Head of caudate nucleus (tissue), 42 donors: ENCODE results near the gene PROX2.

Source experiments
- DNase-seq, 42 donors: peaks; one replicate each; pipeline versions ENCODE4 v3.0.0 to v3.0.0-alpha.2; 2020 to 2021; ENCODE audit warnings: mixed read lengths in 7 of 42
- intact Hi-C: fragments of 100-400 bp; cut with DNase I; formaldehyde crosslinking; loops from one replicate; pipeline ENCODE4 v1.15.0; 2022

The PROX2 gene

DNA sequence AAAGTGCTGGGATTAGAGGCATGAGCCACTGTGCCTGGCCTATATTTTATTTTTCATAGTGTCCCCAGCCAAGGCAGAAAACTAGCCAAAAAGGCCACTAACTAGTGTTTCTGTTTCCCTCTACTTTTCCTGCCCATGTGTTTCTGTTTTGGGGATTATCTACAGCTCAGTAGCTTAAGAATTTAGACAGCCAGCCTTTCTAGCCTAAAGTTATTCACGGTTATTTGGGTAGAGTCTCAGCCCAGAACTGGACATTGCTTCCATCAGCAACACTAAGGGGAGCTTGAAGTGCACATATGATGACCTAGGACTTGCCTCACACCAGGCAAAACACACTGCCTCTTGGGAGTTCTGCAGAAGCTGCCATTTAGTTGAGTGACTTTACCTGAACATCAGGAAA is 17.9 kb downstream of the PROX2 start:
- intact Hi-C loops = no loop called here
- DNase-seq = no peak

DNA sequence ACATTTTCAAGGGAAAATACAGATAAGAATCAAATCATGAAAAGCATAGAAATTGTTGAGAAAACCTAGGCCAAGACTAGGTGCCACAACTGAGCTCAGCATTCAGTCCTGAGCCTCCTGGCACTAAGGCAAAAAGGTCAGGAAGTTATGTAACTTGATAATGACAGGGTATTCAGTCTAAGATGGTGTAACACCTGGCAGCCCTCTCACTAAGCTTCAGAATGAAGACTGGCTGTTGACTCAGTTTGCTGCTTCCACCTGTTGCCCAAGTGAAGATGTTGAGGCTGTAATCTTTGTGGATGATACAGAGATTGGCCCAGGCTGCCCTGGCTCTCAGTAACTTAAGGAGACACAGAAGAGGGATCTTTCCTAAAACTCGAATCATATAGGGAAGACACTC is 19.6 kb downstream of the PROX2 start:
- intact Hi-C loops = no loop called here
- no peak for DNase-seq

DNA sequence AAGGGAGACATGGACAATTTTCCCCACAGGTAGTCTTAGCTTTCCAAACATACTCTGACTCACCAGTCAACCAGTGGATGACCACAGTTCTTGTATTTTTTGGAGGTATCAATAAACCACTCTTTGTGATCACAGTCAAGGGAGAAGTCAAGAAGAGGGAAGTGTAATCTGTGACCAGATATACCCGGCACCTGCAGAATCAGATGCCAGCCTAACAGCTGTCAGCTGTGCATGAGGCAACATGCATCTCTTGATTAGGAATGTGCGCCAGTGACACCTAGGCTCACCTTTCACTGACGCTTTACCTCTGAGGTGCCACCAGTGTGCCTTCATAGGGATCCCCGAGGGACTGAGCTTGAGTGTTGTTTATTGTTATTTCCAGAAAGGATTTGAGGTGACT is 20.0 kb downstream of the PROX2 start:
- no peak for DNase-seq
- intact Hi-C loops = no loop called here

DNA sequence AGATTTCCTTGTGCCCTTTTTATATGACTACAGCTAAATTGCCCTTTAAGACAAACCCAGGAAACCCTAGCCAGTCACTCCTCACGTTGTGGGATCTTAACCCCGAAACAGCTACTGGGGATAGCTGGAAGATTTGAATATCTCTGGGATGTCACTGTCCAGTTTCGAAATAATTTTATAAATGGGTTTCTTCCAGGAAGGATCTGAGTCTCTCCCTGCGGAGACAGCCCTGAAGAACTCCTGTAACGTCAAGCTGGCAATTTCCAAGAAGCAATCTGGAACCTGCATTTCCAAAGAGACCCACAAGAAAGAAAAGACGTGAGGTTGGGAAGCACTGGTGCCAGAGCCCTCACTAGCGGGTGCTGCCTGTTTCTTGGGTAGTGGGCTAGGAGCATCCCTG is 20.9 kb downstream of the PROX2 start:
- DNase-seq = no peak
- intact Hi-C loops = no loop called here

DNA sequence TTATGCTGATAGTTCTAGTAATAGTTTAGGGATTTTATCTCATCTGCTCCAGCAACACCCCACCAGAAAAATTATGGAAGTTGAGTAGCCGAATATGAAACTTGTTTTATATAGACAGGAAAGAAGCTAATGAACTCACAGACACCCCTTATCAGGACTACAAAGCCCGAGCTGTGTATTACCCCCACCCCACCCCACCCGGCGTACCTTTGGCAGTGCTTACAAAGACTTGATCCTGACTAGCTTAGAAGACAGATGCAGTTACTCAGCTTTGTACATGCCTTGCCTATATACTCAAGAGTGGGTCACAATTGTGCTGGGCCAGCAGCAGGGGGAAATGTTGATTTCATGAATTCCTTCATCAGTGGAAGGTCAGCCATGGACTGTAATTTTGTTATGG is 22.4 kb downstream of the PROX2 start:
- intact Hi-C loops = no loop called here
- DNase-seq = no peak

DNA sequence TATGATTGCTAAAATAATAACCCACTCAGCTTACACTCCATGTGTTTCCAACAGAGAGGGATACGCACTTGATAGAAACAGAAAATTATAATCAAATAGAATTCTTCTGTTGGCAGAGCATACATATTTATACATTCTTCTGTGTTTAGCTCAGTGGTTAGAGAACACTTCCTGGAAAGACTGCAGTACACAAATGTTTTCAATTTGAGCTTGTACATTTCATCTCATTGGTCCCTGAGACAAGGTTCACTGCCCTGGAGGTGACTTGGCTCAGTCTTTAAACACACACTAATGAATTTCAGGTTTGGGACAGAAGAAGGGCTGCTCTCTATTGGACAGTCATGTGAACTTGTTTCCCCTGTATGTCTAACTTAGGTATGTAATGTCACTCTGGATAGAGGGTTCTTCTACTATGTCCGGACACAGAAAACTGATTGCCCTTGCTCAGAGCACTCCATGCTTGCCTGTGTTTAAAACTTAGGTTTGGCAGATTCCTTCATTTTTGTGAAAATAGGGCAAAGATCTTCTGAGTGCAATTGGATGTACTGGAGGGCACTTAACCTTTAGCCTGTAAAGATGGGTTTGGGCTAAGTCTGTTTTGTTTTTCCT is 22.9 kb downstream of the PROX2 start:
- intact Hi-C loops = no loop called here
- DNase-seq = no peak

DNA sequence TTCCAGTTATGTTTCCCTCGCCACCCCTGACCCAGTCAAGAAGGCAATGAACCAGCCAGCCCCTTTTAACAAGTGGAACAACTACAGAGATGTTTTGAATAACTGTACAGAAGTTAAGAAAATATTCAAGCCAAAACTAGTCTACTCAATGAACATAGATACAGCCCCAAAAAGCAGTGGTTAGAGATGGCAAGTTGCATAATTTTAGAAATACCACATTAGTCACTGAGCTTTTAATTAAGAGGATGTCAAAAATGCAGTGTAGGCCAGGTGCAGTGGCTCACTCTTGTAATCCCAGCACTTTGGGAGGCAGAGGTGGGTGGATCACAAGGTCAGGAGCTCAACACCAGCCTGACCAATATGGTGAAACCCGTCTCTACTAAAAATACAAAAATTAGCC is 27.2 kb downstream of the PROX2 start:
- no peak for DNase-seq
- intact Hi-C loops = no loop called here

DNA sequence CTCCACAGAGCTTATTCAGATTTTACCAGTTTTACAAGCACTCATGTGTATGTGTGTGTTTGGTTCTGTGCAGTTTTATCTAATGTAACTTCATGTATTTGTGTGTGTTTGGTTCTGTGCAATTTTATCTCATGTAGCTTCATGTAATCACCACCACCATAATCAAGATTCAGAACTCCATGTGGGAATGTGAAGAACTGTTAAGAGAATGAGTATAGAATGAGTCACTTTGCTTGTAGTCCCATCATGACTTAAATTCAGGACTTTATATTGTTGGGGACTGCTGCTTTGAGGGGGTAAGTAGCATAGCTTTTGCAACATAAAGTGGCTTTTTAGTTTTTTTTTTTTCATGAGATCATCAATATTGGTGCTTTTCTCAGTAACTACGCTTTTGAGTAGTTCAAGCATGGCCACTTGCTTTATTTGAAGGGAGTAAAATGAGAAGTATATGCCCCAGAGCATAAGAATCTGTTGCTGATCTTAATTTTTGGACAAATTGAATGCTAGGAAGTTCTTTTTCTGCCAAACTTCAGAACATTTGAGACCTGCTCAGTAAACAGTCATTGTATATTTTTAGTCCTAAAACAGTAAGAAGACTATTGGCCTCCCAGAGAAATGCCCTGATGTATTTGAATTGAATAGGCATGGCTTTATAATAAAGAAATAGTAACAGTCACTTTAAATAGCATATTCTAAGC is 28.8 kb downstream of the PROX2 start:
- no peak for DNase-seq
- intact Hi-C loops = no loop called here

DNA sequence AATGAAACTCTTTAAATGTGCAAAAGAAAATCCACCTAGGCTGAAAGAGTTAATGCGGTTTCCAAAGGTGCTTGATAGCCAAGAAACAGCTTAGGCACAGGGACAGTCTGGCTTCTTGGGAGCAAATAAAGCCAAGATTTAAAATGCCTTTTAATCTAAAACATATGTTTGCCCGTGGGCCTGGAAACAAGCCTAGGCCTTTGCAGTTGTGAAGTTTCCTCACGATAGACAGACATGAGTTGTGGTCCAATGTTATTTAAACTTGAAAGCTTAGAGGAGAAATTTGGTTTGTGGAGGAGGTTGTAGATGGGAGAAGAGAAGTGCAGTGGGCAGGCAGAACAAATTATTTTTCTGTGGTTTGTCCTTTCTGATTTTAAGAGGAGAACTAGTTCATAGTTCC is 29.8 kb downstream of the PROX2 start:
- intact Hi-C loops = no loop called here
- DNase-seq = no peak

DNA sequence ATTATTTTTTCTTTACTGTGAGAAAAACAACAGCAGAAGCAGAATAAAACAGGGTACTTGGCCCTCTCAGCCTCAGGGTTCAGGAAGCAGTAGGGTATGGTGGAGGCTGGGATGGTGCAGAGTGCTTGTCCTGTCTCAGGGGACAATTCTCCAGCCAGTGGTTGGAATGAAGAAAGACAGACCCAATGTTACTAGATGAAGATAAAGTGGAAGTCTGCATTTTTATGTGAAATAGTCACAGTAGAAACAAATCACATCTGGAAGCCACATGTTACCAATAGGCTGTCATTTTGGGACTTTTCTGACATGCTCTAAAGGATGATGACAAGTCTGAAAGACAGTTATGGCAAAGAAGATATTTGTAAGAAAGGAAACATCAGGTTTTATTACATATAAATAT is 32.3 kb downstream of the PROX2 start:
- DNase-seq = no peak
- intact Hi-C loops = no loop called here

DNA sequence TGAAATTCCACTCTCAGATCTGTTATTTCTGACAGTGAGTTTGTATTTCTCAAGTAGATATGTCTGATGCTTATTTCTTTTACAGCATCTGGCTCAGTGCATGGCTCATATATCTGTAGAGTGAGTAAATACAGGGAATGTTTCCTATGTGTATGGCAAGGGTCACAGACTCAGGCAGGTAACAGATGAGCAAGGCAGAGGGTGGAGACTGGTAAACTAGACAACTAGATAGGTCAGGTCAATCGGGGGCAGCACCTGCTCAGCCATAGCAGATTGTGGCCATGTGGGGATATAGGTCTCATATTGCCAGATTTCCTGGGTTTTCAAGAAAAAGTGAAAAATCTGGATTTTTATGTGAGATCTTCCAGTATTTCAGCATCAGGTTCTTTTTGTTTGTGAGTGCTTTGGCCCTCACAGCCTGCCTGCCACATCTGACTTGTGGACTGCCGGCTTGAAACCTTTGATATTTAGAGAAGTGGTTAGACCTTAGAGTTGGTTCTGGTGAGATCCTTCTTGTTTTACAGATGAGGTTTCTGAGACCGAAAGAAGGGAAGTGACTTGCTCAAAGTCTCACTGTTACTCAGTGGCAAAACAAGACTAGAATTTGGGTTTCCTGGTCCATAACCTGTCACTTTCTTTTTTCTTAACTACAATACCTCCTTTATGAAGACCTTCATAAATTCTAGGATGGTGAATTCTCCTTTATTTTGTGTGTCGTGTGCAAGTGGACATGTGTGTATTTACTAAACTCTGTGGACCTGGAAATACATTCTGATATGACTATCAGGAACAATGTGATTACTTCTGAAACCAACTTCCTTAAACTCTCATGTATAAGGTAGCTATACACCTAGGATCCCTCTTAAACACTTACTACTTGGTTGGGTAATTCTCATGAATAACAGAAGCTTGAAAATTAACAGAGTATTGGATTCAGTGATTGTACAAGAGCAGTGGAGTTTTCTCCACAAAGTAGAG is 34.4 kb downstream of the PROX2 start:
- DNase-seq = no peak
- intact Hi-C loops = no loop called here

DNA sequence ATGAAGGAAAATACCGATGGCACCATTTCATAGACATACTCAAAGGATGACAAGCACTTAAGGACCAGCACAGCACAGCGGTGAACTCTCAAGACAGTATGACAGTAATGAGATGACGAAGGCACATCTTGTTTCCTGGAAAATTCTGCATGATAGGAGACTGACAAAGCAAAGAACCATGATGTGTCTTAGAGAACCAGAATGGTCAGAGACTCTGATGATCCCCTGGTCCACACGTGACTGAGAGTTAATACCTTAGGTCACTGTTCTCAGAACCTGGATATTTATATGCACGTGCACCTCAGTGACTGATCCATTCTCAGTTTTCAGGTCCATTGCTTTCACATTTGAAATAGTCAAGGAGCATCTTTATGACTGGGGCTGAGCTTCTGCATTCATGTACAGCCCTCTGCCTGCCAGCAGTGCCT is 35.3 kb downstream of the PROX2 start:
- no peak for DNase-seq
- intact Hi-C loops = no loop called here

DNA sequence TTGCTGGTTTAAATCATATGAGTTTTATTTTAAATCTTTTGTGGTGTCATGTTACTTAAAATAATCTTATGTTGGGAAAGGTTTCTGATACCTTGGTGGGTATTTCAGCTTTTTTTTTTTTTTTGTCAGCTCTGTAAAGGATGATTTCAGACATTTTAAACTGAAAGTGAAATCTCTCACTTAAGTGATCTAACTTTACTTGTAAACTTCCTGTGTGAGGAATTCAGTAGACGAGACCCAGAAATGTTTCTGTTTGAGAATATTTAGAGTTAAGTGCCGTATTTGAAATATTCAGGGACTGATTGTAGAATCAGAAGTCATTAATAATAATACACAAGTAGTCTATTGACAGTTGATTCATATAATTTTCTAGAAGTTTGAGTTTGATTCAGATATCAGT is 37.8 kb downstream of the PROX2 start:
- DNase-seq = no peak
- intact Hi-C loops = no loop called here

DNA sequence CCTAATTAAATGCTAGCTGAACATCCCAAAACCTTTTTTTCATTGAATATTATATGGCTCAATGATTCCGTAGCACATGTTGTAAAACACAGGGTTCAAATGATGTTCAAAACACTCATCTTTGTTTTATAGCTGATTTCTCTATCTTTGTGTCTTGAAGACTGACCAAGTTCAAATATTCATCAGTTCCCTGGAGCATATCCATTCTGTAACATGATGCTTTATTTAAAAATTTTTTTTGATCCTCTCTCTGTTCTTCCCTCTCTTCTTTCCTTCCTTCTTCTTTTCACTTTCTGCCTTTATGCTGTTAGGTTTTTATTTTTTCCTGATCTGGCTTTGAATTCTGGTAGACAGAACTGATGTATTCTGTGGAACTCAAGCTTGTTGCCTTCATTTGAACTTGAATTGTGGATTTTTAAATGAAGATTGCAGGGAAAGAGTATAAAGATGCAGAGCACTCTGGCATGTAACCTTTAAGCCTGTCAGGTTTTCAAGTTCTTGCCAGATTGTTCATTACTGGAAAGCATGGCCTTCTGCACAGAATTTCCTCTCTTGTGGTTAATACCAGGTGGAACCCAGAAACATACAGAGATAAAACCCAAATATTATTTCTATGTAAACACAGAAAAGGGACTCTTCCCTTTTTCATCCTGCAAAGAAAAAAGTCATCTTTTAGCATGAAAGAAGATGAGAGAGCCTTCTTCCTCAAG is 39.5 kb downstream of the PROX2 start:
- DNase-seq = no peak
- intact Hi-C loops = no loop called here

DNA sequence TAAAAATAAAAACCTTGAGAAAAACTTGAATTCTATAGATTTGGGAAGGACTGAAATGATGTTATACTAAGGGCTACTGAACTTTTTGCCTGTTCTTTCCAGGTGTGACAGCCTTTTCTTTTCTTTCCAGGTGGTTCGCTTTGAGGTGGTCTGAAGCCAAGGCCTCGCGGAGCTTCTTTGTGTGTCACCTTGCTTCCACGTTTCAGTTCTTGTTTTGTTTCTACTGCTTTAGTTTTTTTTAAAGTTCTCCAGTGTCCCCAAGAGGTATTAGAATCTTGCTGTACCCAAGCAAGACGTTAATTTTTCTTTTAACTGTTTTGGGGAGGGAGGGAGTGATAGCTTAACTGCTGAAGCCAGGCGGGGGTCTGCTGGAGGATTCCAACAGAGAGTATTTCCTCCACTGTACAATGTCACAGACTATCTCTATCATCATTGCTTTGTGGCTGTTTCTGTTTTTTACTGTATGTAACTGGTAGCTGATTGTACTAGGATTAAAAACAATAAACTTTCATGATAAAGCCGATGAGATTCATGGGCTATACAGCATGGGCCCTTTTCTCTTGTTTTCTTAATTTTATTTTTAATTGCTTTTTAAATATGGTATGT is 40.2 kb downstream of the PROX2 start:
- intact Hi-C loops = no loop called here

DNA sequence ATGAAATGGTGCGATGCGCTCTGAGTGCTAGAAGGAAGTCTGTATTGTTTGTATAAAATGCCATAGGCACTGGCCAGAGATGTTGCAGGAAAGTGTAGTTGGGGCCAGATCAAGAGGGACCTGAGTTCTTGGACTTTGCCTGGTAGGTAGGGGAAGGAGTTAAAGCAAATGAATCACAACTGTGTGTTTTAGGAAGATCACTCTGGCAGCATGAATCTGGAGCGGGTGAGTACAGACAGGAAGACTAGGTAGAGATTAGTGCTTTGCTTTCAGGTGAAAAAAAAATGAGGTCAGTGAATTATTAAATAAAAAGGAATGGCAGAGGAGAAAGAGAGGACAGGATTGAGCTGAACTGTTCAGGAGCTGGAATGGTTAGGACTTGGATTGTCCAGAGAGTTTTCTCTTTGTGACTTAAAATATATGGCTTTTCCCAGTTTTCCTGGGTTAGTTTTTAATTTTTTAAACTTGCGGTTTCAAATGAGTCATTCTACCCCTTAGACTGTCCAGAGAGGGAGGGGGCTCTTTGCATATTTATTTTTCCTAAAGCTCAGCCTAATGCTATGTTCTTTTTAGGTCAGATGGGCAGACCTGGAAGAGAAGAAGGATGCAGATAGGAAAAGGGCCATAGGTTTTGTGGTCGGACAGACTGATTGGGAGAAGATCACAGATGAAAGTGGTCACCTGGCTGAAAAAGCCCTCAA is 41.1 kb downstream of the PROX2 start:
- no peak for DNase-seq
- intact Hi-C loops = no loop called here

More for the DNA sequence above, 40.2 kb downstream of the PROX2 start:
- DNase-seq = no peak

DNA sequence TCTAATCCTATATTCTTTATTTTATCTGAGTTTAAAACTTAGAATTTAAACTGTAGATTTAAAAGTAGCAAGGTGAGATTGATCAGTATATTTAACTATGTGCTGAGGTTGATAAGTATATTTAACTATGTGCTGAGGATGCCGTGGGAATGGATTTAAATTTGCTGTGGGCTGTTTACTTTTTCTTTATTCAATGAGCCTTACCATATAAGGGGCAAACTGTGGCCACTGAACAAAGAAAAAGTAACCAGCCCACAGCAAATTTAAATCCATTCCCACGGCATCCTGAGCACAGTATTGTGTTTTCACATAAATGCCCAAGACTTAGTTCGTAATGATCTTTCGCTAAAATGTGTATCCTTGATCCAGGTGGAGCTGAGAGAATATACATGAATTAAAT is 43.1 kb downstream of the PROX2 start:
- DNase-seq = no peak
- intact Hi-C loops = no loop called here

DNA sequence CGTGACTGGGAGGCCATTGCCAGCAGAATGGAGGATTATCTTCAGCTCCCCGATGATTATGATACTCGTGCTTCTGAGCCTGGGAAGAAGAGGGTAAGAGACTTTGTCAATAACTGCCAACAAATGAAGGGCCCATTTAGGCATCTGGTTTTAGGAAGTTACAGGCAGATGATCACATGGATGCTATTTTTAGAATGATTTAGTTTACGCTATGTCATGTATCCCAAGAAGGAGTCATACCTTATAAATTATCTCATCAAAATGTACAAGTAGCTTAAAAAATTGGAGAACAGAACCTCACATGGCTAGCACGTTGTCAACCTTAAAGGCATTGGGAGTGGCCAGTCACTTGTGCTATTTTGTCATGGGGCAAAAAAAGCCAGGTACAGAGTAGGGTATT is 46.7 kb downstream of the PROX2 start:
- no peak for DNase-seq
- intact Hi-C loops = no loop called here

DNA sequence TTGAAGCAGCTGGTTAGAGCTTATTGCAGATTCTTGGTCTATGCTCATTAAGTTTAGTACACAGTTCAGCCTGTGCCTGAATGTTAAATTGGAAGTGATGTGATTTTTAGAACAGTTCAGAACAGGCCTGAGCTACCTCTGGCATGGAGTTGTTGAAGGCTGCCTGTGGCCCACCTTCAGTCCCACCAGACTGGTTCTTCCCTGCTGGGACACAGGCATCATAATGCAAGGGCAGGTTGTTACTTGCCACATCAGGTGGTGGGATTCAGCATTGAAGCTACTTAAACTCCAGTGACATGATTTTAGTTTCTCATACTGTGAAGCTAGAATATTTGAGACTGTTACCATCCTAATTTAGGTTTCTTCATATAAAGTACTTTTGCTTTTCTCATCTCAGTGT is 49.4 kb downstream of the PROX2 start:
- DNase-seq = no peak
- intact Hi-C loops = no loop called here
